Vagina (tissue), 2 donors: ENCODE results near the gene PCDH10. TPM values are rescaled to one million over a fixed set of nuclear protein-coding genes. Genes with fewer than 3 reads are reported as not detected.

Experiments
- DNase-seq, 2 donors: peaks; one replicate each; pipeline ENCODE4 v3.0.0-alpha.2; 2017; ENCODE audit errors: extremely low spot score in 2 of 2
- H3K27ac ChIP-seq: fragments of 200-600 bp; sonication (generic); one replicate; pipeline ENCODE4 v1.5.1; 2019
- H3K27me3 ChIP-seq: fragments of 200-600 bp; sonication (generic); one replicate; pipeline ENCODE4 v1.5.1; 2019
- H3K36me3 ChIP-seq, 2 donors: fragments of 200-600 bp; sonication (generic); one replicate each; pipeline ENCODE4 v1.5.1; 2017 to 2019
- H3K4me1 ChIP-seq: fragments of 200-600 bp; sonication (generic); one replicate; pipeline ENCODE4 v1.5.1; 2019
- H3K4me3 ChIP-seq, 2 donors: fragments of 200-600 bp; sonication (generic); 1 replicate in 1 of 2; 2 replicates in 1 of 2; pipeline ENCODE4 v1.5.1; 2016 to 2019
- H3K9me3 ChIP-seq: fragments of 200-600 bp; sonication (generic); one replicate; pipeline ENCODE4 v1.5.1; 2019
- POLR2A ChIP-seq, 2 donors: fragments of 450-650 bp; IDR thresholded peaks; one replicate each; pipeline ENCODE4 v1.6.1; 2017; ENCODE audit warnings: antibody characterized with exemption in 2 of 2, mild to moderate bottlenecking in 2 of 2, moderate library complexity in 2 of 2
- POLR2AphosphoS5 ChIP-seq, 2 donors: sonication (generic); formaldehyde crosslinking; IDR thresholded peaks; one replicate each; pipeline ENCODE4 v1.9.0; 2017; ENCODE audit warnings: antibody characterized with exemption in 2 of 2, mild to moderate bottlenecking in 2 of 2, low read depth in 1 of 2; ENCODE audit not compliant: insufficient read depth in 1 of 2
- intact Hi-C: fragments of 100-400 bp; cut with DNase I; formaldehyde crosslinking; loops from one replicate; pipeline ENCODE4 v1.15.1; 2023
- total RNA-seq: library from RNA; depleted of rRNA; stranded (reverse); fragments of >200 nt; gene quantifications from one replicate; pipeline ENCODE4 v1.2.3, GENCODE V29; 2016
- TF ChIP-seq, protein P1 (sequence below), 3 experiments: fragments of 450-650 bp in 2 of 3; fragments of 200-600 bp in 1 of 3; sonication (generic) in 1 of 3; IDR thresholded peaks; one replicate each; pipeline ENCODE4 v1.5.1; 2017 to 2019; ENCODE audit warnings: antibody characterized with exemption in 3 of 3, mild to moderate bottlenecking in 2 of 3, moderate library complexity in 2 of 3

The PCDH10 gene
- total RNA-seq, 1 donor from 2014 or later, result 6.9 TPM

DNA sequence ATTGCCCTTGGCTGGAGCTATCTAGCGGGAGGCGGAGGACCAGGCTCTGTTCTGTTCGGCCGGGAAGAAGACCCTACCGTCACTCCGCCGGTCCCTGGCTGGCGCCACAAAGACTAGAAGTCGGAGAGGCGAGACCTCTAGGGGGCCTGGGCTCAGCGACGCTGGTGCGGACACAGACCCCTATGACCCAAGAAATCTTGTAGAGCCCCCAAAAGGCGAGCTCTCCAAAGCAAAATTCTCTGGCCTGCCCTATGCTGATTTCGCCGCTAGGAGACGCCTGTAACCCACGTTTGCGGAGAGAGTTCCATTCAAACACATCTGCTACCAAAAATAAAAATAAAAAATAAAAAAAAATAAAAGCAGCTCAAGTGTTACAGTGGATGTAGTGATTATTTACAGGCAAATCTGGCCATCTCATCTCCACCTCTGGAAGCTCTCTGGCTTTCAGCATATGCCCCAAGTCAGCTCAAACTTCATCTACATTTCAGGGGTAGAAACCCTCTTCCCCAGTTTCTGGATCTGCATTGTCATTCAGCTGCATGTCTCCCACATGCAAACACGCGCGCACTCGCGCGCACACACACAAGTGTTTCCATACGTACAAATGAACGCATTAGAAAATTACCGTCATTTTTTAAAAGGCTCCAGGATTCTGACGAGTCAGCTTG, 2.4 kb upstream of the PCDH10 start:
- H3K4me1 ChIP-seq, result peaks cover 50% of the 10 kb centered on the region
- no peaks in the 10 kb centered on the region for H3K9me3 ChIP-seq
- DNase-seq, result no peak
- no peak overlapping the region for H3K27ac ChIP-seq
- H3K36me3 ChIP-seq, result no peaks in the 10 kb centered on the region
- intact Hi-C loops, result loop anchor here (5.0 kb wide), 1 partner anchor 1761 kb away; no protein-coding TSS in a partner anchor
- H3K27me3 ChIP-seq, result peaks cover 5% of the 10 kb centered on the region
- TF ChIP-seq, protein P1, sequence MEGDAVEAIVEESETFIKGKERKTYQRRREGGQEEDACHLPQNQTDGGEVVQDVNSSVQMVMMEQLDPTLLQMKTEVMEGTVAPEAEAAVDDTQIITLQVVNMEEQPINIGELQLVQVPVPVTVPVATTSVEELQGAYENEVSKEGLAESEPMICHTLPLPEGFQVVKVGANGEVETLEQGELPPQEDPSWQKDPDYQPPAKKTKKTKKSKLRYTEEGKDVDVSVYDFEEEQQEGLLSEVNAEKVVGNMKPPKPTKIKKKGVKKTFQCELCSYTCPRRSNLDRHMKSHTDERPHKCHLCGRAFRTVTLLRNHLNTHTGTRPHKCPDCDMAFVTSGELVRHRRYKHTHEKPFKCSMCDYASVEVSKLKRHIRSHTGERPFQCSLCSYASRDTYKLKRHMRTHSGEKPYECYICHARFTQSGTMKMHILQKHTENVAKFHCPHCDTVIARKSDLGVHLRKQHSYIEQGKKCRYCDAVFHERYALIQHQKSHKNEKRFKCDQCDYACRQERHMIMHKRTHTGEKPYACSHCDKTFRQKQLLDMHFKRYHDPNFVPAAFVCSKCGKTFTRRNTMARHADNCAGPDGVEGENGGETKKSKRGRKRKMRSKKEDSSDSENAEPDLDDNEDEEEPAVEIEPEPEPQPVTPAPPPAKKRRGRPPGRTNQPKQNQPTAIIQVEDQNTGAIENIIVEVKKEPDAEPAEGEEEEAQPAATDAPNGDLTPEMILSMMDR (IDR thresholded peaks at IDR 0.05), result peak; percentile 42 to 81 (median 59)
- TF ChIP-seq POLR2AphosphoS5 (IDR thresholded peaks at IDR 0.05; ENCODE audit: insufficient read depth in 1 of 2, low read depth in 1 of 2) (no peak), POLR2A (IDR thresholded peaks at IDR 0.05) (no peak)
- H3K4me3 ChIP-seq, result peak overlapping the region; percentile 42 to 55

DNA sequence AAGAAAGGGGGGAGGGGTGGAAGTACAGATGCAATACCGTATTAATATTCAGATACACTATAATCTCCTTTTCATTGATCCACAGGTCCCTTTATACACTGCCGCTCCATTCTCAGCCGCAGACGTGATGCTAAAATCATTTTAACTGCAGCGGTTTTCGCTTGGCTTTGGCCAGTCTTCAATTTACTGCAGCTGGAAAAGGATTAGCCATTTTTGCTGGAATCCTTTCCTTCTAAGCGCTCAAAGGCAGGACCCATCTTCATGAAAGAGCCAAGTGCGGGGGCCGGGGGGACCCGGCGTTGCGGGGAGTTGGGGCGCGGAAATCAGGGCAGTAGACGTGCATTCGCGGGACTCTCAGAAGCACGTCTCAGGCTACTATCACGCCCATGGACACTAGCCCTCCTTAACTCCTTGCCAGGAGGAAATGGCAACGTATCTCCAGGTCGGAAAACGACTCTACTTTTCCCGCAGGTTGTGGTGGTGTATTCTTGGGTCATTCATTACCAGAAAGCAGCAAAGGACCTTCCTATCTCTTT, 1.7 kb upstream of the PCDH10 start:
- peaks cover 56% of the 10 kb centered on the region for H3K4me1 ChIP-seq

DNA sequence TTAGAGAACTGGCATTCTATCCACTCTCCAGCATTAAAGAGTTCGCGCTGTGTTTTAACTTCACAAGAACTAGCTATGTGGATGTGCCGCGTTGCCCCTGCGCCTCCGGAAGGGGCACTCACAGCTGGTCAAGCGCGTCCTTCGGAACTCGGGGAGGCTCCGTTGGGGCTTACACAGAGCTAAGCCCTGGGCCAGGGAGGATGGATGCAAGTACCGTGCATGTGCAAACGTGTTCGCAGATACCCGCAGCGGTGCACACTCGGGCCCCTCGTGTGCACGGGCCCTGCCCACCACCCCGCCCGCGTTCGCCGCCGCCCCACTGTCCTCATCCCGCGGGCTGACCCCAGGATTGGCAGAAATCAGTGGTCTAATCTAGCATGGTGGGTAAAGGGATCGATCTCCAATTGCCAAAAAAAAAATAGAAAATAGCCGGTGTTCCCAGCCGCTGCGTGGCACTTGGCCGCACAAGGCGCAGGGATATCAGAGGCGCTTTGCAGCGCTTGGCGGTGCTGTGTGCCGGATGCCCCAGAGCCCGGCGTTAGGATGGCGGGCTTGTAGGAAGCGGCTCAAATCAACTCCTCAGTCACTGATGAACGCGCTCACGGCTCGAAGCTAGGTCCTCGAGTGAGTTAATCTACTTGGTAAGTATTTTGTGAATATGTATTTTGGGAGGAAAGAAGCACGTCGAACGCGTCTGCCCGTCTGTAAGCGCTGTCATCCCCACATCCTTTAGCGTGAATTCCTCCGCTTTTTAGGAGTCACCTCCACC, 989 bp upstream of the PCDH10 start:
- DNase-seq, result no peak
- intact Hi-C loops, result loop anchor here (5.0 kb wide), 1 partner anchor 1759 kb away; no protein-coding TSS in a partner anchor
- no peak for TF ChIP-seq POLR2A (IDR thresholded peaks at IDR 0.05)
- no peak for TF ChIP-seq POLR2AphosphoS5 (IDR thresholded peaks at IDR 0.05; ENCODE audit: insufficient read depth in 1 of 2, low read depth in 1 of 2)
- TF ChIP-seq, protein P1 (IDR thresholded peaks at IDR 0.05), result no peak
- H3K36me3 ChIP-seq, result no peaks in the 10 kb centered on the region
- H3K9me3 ChIP-seq, result no peaks in the 10 kb centered on the region
- peak overlapping the region; percentile 42 to 55 for H3K4me3 ChIP-seq
- H3K4me1 ChIP-seq, result peaks cover 60% of the 10 kb centered on the region
- H3K27me3 ChIP-seq, result peaks cover 10% of the 10 kb centered on the region
- H3K27ac ChIP-seq, result peak overlapping the region; percentile 28

More for the DNA sequence above, 1.7 kb upstream of the PCDH10 start:
- DNase-seq, result no peak
- no peaks in the 10 kb centered on the region for H3K36me3 ChIP-seq
- no peak overlapping the region for H3K27ac ChIP-seq
- no peaks in the 10 kb centered on the region for H3K9me3 ChIP-seq
- TF ChIP-seq POLR2A (IDR thresholded peaks at IDR 0.05) (no peak), POLR2AphosphoS5 (IDR thresholded peaks at IDR 0.05; ENCODE audit: insufficient read depth in 1 of 2, low read depth in 1 of 2) (no peak)
- TF ChIP-seq, protein P1 (IDR thresholded peaks at IDR 0.05), result no peak
- intact Hi-C loops, result loop anchor here (5.0 kb wide), 1 partner anchor 1760 kb away; no protein-coding TSS in a partner anchor
- peaks cover 10% of the 10 kb centered on the region for H3K27me3 ChIP-seq
- H3K4me3 ChIP-seq, result peak overlapping the region; percentile 42 to 55

DNA sequence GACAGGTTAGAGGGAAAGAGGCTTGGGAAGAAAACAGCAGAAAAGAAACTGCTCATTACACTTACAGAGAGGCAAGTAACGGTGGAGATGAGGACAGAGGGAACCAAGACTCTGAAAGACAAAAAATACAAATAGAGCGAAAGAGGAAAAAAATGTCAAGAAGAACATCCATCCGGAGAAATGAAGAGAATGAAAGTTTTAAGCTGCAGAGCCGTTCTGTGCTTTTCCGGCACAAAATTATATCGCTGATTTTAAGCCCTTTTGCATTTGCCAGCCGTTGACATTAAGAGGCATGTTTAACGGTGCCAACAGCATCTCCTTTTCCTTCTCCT, 236 bp downstream of the PCDH10 start:
- Histone ChIP-seq H3K27me3 (peaks cover 10% of the 10 kb centered on the region), H3K4me3 (peak overlapping the region; percentile 42 to 55), H3K27ac (no peak overlapping the region), H3K9me3 (no peaks in the 10 kb centered on the region), H3K4me1 (peaks cover 60% of the 10 kb centered on the region), H3K36me3 (no peaks in the 10 kb centered on the region)
- DNase-seq, result no peak
- intact Hi-C loops, result loop anchor here (5.0 kb wide), 1 partner anchor 1758 kb away; no protein-coding TSS in a partner anchor
- TF ChIP-seq POLR2AphosphoS5 (IDR thresholded peaks at IDR 0.05; ENCODE audit: insufficient read depth in 1 of 2, low read depth in 1 of 2) (peak in 1 of 2 donors; percentile 8), POLR2A (IDR thresholded peaks at IDR 0.05) (no peak)
- TF ChIP-seq, protein P1 (IDR thresholded peaks at IDR 0.05), result no peak
